GM12891 (cell line): ENCODE data around the gene SDC4.

Experiments used
- DNase-seq: peaks from one replicate; pipeline ENCODE4 v3.0.0; 2011; ENCODE audit warnings: low spot score; ENCODE audit not compliant: insufficient read length
- FAIRE-seq: peaks from 2 replicates; lab custom pipeline; 2011; peaks lifted over from hg19 to GRCh38; lab: Jason Lieb, UNC
- PAX5 ChIP-seq: IDR thresholded peaks from 2 replicates; pipeline ENCODE4 v1.6.1; 2011; ENCODE audit warnings: low read length, moderate library complexity, mild to moderate bottlenecking; ENCODE audit not compliant: insufficient read depth, severe bottlenecking
- POLR2A ChIP-seq: IDR thresholded peaks from 2 replicates; pipeline ENCODE4 v1.6.1; 2011; ENCODE audit warnings: low read depth, low read length, control low read depth
- POLR2AphosphoS5 ChIP-seq: IDR thresholded peaks from 2 replicates; pipeline ENCODE4 v1.6.1; 2011; ENCODE audit warnings: low read depth, low read length, control low read depth
- POU2F2 ChIP-seq: IDR thresholded peaks from 2 replicates; pipeline ENCODE4 v1.6.1; 2011; ENCODE audit warnings: low read depth, mild to moderate bottlenecking, control low read depth, low read length, moderate library complexity
- SPI1 ChIP-seq: IDR thresholded peaks from 2 replicates; pipeline ENCODE4 v1.6.1; 2011; ENCODE audit warnings: low read depth, low read length, control low read depth
- TAF1 ChIP-seq: IDR thresholded peaks from 2 replicates; pipeline ENCODE4 v1.6.1; 2011; ENCODE audit warnings: low read depth, low read length, control low read depth

Gene SDC4

DNA sequence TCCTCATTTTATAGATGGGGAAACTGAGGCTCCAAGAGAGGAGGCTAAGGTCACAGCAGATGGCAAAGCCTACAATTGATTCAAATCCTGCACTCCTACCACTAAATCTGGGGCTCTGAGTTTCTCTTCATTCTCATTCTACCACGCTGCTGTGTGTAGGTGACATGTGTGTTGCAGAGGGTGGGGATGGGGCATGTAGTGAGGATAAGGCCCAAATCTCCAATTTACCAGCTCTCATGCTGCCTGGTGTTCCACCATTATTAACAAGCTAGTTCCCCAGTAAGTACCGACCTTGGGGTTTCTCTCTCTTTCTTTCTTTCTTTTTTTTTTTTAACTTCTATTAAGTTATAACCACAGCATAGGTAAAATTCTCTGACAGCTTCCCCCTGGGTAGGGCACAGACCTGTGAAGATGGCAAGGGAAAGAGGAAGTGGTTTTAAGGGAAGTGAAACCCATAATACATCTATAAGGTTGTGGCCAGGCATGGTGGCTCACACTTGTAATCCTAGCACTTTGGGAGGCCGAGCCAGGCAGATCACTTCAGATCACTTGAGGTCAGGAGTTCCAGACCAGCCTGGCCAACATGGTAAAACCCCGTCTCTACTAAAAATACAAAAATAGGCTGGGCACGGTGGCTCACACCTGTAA lies 27.2 kb downstream of the SDC4 start:
- DNase-seq (no peak), FAIRE-seq (no peak)
- TF ChIP-seq SPI1 = peak; percentile 93
- TF ChIP-seq PAX5 = no peak
- no peak for TF ChIP-seq POLR2A

DNA sequence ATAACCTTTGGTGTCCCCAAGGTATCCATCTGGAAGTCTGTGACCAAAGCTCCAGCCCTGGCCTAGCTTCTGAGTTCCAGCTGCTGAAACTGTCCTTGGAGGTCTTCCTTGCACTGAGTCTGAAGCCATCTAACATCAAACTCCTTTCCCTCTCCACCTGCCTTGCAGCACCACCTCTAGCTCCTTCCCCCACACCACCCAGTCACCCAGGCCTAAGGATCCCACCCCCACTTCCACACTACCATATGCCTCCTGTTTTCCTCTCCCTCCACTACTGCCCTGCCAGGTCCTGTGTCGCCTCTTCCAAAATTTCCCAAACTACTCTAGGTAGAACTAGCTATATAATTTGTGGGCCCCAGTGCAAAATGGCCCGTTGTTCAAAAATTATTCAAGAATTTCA lies 29.3 kb downstream of the SDC4 start:
- DNase-seq (no peak), FAIRE-seq (no peak)
- TF ChIP-seq POLR2A (no peak), SPI1 (no peak), PAX5 (no peak), POLR2AphosphoS5 (no peak), TAF1 (no peak), POU2F2 (no peak)

GRCh38 chr20:45318386-45318939 lies 29.8 kb downstream of the SDC4 start:
- no peak for FAIRE-seq
- DNase-seq = no peak
- TF ChIP-seq POLR2AphosphoS5 = no peak
- TF ChIP-seq POLR2A = no peak
- TF ChIP-seq POU2F2 = no peak

DNA sequence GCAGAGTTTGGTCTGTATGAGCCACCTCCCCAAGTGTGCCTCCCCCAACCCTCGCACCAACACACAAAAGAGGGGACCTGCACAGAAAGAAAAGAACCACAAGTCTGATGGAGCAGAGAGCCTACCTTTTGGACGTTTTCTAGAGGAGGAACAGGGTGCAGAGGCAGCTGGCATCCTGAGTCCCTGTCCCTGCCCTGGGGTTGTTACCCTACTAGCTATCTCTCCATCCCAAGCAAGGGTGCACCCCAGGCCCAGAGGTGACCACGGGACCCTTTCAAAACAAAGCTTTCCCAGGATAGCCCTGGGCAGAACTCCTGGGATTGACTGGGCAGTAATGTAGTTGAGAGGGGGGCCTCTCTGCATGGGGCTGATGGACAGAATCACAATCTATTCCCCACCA lies 30.4 kb downstream of the SDC4 start:
- no peak for DNase-seq
- no peak for TF ChIP-seq POLR2AphosphoS5
- no peak for TF ChIP-seq POLR2A
- TF ChIP-seq POU2F2 = no peak
- TF ChIP-seq SPI1 = no peak
- no peak for FAIRE-seq

DNA sequence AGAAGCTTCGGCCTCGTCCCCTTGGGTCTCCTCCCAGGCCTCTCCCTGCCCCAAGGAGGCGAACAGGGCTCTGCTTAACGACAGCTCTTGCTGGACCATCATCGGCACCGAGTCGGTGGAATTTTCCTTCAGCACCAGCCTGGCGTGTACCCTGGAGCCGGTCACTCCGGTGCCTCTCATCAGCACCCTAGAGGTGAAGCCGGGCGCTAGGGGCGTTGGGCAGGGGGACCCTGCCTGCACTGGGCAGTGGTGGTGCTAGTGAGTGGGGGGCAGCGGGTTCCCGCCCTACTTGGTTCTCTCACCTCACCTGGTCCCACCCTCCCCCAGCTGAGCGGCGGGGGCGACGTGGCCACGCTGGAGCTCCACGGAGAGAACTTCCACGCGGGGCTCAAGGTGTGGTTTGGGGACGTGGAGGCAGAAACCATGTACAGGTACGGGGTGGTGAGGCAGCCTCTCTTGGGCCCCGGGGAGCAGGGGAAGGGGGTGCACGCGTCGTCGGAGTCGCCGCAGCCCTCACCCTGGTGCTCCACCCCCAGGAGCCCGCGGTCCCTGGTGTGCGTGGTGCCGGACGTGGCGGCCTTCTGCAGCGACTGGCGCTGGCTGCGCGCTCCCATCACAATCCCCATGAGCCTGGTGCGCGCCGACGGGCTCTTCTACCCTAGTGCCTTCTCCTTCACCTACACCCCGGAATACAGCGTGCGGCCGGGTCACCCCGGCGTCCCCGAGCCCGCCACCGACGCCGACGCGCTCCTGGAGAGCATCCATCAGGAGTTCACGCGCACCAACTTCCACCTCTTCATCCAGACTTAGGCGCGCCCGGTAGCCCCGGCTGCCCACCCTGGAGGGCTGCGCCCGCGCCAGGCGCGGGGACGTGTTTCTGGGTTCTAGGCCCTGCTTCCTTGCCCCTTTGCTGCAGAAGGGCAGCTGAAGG lies 31.8 kb downstream of the SDC4 start:
- no peak for DNase-seq
- TF ChIP-seq SPI1 (no peak), PAX5 (no peak), POLR2AphosphoS5 (no peak), TAF1 (no peak), POU2F2 (no peak), POLR2A (no peak)
- FAIRE-seq = no peak

DNA sequence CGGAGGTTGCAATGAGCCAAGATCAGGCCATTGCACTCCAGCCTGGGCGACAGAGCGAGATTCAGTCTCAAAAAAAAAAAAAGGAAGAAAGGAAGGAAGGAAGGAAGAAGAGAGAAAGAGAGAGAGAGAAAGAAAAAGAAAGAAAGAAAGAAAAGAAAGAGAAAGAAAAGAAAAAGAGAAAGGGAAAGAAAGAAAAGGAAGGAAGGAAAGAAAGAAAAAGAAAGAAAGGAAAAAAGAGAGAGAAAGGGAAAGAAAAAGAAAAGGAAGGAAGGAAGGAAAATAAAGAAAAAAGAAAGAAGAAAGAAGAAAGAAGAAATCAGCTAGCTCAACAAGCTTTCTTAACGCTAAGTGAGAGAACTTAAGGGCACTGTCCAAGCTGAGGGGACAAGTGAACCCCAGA lies 32.6 kb downstream of the SDC4 start:
- DNase-seq (no peak), FAIRE-seq (no peak)
- TF ChIP-seq POLR2AphosphoS5 (no peak), PAX5 (no peak), POU2F2 (no peak), POLR2A (no peak), SPI1 (no peak), TAF1 (no peak)

DNA sequence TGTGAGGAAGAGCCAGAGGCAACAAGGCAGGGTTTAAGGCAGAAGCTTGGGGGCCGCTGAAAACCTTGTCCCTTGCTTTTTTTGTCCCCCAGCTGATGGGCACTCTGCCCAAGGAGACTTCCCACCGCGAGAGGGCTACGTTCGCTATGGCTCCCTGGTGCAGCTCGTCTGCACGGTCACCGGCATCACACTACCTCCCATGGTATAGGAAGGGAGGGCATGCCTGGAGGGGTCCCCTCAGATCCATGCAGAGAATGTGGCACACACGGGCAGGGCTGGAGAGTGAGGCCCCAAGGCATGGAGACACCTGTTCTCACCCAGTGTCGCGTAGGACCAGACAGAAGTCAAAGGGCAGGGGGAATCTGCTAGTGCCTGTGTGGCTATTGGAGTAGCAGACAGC lies 34.3 kb downstream of the SDC4 start:
- FAIRE-seq = no peak
- no peak for TF ChIP-seq POLR2A
- TF ChIP-seq POU2F2 = no peak
- no peak for TF ChIP-seq POLR2AphosphoS5
- TF ChIP-seq SPI1 = no peak
- TF ChIP-seq TAF1 = no peak
- TF ChIP-seq PAX5 = no peak

GRCh38 chr20:45313065-45313695 lies 35.0 kb downstream of the SDC4 start:
- DNase-seq = no peak
- FAIRE-seq = no peak
- TF ChIP-seq SPI1 = no peak
- TF ChIP-seq PAX5 = no peak
- TF ChIP-seq POLR2A = no peak
- TF ChIP-seq TAF1 = no peak
- TF ChIP-seq POU2F2 = no peak
- TF ChIP-seq POLR2AphosphoS5 = no peak

More for the DNA sequence above, 34.3 kb downstream of the SDC4 start:
- DNase-seq = no peak

DNA sequence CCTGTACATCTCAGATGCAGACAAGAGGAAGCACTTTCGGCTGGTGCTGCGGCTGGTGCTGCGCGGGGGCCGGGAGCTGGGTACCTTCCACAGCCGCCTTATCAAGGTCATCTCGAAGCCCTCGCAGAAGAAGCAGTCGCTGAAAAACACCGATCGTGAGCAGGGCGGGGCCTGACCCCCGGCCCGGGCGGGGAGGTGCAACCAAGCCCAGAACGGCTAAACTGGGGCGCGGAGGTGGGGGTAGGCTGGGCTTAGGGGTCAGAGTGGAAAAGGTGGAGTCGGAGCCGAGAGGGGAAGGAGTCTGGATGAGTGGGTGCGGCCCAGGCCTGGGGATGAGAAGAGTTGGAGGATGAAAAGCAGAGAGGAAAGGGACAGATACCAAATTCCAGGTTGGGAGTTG lies 36.0 kb downstream of the SDC4 start:
- DNase-seq = no peak
- no peak for TF ChIP-seq POU2F2
- no peak for FAIRE-seq
